ENCODE data around the gene STAT5B. TPM values are rescaled to one million over a fixed set of nuclear protein-coding genes. Genes with fewer than 3 reads are reported as not detected.

Gene STAT5B
- total and polyA plus RNA-seq, 2 experiments from 2014 or later = 26.8 to 62.4 TPM

DNA sequence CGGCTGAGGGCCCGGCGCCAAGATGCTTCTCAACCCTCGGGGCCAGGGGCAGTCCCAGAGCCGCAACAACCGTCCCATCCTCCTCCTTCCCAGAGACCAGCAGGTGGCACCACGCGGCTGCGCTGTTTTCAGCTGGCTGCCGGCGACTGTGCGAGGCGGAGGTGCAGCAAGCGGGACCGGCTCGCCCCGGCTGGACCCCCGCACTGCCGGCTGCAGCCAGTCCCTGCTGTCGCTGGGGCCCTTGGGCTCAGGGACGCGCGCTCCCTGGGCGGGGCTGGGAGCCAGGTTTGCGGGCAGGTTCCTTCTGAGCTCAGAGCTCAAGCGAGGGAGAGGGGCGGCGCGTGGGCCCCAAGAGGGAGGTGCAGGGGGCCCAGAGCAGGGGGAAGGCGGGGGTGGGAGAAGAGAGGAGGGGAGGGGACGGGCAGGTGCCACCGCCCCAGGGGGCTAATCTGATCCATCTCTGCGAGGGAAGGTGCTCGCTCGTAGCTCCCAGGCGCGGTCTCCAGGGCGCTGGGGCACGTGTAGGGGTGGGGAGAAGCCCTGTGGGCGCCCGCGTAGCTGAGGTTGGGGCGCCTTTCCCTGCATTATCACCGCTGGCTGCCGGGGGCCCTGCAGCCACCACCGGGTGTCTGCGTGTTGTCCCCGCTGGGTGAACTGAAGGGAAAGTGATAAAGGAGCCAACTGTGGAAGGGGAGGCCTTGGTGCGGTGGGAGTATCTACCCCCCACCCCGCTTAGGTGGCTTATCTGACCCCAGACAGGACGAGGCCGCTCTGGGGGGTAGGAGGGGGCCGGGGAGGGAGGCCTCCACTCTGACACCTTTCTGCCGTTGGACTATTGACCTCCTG is 36.3 kb upstream of the STAT5B start:
- no peaks in the 10 kb centered on the region for H3K27me3 ChIP-seq
- peak overlapping the region; percentile 35 for H3K27ac ChIP-seq
- peak overlapping the region; percentile 0 for H3K4me3 ChIP-seq
- H3K9me3 ChIP-seq (ENCODE audit: low read depth) = no peaks in the 10 kb centered on the region
- TF ChIP-seq, protein P1, sequence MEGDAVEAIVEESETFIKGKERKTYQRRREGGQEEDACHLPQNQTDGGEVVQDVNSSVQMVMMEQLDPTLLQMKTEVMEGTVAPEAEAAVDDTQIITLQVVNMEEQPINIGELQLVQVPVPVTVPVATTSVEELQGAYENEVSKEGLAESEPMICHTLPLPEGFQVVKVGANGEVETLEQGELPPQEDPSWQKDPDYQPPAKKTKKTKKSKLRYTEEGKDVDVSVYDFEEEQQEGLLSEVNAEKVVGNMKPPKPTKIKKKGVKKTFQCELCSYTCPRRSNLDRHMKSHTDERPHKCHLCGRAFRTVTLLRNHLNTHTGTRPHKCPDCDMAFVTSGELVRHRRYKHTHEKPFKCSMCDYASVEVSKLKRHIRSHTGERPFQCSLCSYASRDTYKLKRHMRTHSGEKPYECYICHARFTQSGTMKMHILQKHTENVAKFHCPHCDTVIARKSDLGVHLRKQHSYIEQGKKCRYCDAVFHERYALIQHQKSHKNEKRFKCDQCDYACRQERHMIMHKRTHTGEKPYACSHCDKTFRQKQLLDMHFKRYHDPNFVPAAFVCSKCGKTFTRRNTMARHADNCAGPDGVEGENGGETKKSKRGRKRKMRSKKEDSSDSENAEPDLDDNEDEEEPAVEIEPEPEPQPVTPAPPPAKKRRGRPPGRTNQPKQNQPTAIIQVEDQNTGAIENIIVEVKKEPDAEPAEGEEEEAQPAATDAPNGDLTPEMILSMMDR (IDR thresholded peaks at IDR 0.05; ENCODE audit: low read depth, low read length) = peak; percentile 63
- H3K4me1 ChIP-seq (ENCODE audit: low read depth) = peaks cover 21% of the 10 kb centered on the region
- H3K36me3 ChIP-seq = peaks cover 10% of the 10 kb centered on the region
- DNase-seq (ENCODE audit: low read depth in 1 of 2, low spot score in 1 of 2) = peak; percentile 90 to 92

DNA sequence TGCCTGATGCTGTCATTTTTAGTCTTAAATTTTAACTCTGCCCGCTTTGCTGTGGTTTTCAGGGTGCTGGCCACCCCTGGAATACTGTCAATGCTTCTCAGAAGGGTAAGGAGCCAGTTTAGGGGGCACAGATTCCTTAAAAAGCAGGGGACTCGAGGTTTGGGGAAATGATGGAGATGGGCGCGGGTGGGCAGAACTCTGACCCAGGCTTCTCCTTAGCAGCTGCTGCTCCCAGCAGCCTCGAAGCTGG is 35.8 kb upstream of the STAT5B start:
- H3K4me1 ChIP-seq (ENCODE audit: low read depth) = peaks cover 21% of the 10 kb centered on the region
- H3K27me3 ChIP-seq = no peaks in the 10 kb centered on the region
- H3K36me3 ChIP-seq = peaks cover 10% of the 10 kb centered on the region
- no peaks in the 10 kb centered on the region for H3K9me3 ChIP-seq (ENCODE audit: low read depth)
- TF ChIP-seq, protein P1 (IDR thresholded peaks at IDR 0.05; ENCODE audit: low read depth, low read length) = no peak
- no peak for DNase-seq (ENCODE audit: low read depth in 1 of 2, low spot score in 1 of 2)
- peak overlapping the region; percentile 59 for H3K27ac ChIP-seq
- H3K4me3 ChIP-seq = no peak overlapping the region

DNA sequence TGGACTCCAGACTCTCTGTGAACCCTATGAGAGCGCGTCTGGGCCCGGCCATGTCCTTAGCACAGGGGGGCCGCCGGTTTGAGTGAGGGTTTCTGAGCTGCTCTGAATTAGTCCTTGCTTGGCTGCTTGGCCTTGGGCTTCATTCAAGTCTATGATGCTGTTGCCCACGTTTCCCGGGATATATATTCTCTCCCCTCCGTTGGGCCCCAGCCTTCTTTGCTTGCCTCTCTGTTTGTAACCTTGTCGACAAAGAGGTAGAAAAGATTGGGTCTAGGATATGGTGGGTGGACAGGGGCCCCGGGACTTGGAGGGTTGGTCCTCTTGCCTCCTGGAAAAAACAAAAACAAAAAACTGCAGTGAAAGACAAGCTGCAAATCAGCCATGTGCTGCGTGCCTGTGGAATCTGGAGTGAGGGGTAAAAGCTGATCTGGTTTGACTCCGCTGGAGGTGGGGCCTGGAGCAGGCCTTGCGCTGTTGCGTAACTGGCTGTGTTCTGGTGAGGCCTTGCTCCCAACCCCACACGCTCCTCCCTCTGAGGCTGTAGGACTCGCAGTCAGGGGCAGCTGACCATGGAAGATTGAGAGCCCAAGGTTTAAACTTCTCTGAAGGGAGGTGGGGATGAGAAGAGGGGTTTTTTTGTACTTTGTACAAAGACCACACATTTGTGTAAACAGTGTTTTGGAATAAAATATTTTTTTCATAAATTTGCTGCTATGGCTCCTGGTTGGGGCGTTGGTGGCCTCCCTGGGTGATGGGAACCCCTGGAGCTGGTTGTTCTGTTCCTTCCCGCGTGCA is 35.2 kb upstream of the STAT5B start:
- peaks cover 21% of the 10 kb centered on the region for H3K4me1 ChIP-seq (ENCODE audit: low read depth)
- peak; percentile 57 to 98 for DNase-seq (ENCODE audit: low read depth in 1 of 2, low spot score in 1 of 2)
- peak overlapping the region; percentile 59 for H3K27ac ChIP-seq
- no peaks in the 10 kb centered on the region for H3K9me3 ChIP-seq (ENCODE audit: low read depth)
- H3K4me3 ChIP-seq = no peak overlapping the region
- H3K36me3 ChIP-seq = peaks cover 8% of the 10 kb centered on the region
- TF ChIP-seq, protein P1 (IDR thresholded peaks at IDR 0.05; ENCODE audit: low read depth, low read length) = no peak
- H3K27me3 ChIP-seq = no peaks in the 10 kb centered on the region

DNA sequence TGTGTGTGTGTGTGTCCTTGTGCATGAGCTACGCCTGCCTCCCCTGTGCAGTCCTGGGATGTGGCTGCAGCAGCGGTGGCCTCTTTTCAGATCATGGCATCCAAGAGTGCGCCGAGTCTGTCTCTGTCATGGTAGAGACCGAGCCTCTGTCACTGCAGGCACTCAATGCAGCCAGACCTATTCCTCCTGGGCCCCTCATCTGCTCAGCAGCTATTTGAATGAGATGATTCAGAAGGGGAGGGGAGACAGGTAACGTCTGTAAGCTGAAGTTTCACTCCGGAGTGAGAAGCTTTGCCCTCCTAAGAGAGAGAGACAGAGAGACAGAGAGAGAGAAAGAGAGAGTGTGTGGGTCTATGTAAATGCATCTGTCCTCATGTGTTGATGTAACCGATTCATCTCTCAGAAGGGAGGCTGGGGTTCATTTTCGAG is 34.6 kb upstream of the STAT5B start:
- TF ChIP-seq, protein P1 (IDR thresholded peaks at IDR 0.05; ENCODE audit: low read depth, low read length) = no peak
- H3K4me3 ChIP-seq = no peak overlapping the region
- H3K9me3 ChIP-seq (ENCODE audit: low read depth) = no peaks in the 10 kb centered on the region
- no peaks in the 10 kb centered on the region for H3K27me3 ChIP-seq
- peak overlapping the region; percentile 59 for H3K27ac ChIP-seq
- H3K36me3 ChIP-seq = peaks cover 4% of the 10 kb centered on the region
- H3K4me1 ChIP-seq (ENCODE audit: low read depth) = peaks cover 21% of the 10 kb centered on the region
- DNase-seq (ENCODE audit: low read depth in 1 of 2, low spot score in 1 of 2) = no peak

DNA sequence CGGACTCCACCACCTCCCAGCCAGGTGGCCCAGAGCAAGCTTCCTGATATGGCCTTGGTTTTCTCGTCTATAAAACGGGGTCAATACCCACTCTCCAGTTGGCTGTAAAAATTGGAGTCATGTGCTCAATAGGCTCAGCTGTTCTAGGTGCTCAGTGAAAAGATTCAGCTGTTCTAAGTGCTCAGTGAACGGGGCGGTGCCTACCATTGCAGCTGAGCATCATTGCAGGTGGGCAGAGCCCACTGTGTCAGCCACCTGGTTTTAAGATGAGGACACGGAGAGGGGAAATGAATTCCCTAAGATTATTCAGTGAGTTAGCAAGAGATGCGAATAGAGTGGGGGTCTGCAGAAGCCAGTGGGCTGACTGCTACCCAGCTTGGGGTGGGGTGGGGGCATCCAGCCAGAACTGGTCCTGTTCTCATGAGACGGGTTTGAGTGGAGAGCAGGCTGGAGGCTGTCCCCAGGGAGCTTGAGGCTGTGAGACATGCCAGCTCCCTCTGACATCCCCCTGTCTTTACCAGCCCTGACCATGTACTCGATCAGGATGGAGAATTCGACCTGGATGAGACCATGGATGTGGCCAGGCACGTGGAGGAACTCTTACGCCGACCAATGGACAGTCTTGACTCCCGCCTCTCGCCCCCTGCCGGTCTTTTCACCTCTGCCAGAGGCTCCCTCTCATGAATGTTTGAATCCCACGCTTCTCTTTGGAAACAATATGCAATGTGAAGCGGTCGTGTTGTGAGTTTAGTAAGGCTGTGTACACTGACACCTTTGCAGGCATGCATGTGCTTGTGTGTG is 34.0 kb upstream of the STAT5B start:
- DNase-seq (ENCODE audit: low read depth in 1 of 2, low spot score in 1 of 2) = no peak
- no peaks in the 10 kb centered on the region for H3K27me3 ChIP-seq
- peaks cover 21% of the 10 kb centered on the region for H3K4me1 ChIP-seq (ENCODE audit: low read depth)
- H3K36me3 ChIP-seq = no peaks in the 10 kb centered on the region
- TF ChIP-seq, protein P1 (IDR thresholded peaks at IDR 0.05; ENCODE audit: low read depth, low read length) = peak; percentile 18
- no peak overlapping the region for H3K27ac ChIP-seq
- no peaks in the 10 kb centered on the region for H3K9me3 ChIP-seq (ENCODE audit: low read depth)
- no peak overlapping the region for H3K4me3 ChIP-seq

All from cardiac muscle cell (in vitro differentiated cells and primary cell).